Fibroblast of the aortic adventitia (primary cell): ENCODE results near the gene USP20. TPM values are rescaled to one million over a fixed set of nuclear protein-coding genes. Genes with fewer than 3 reads are reported as not detected.

ENCODE experiments used
- DNase-seq: peaks from one replicate; pipeline ENCODE4 v3.0.0-alpha.2; 2010; ENCODE audit warnings: low read depth
- H3K4me3 ChIP-seq: 2 replicates; pipeline ENCODE4 v1.5.1; 2011; ENCODE audit warnings: low read depth, mild to moderate bottlenecking, control low read depth, low read length, moderate library complexity
- total RNA-seq: library from RNA; depleted of rRNA; stranded (reverse); fragments of >200 nt; gene quantifications from 2 replicates; pipeline ENCODE4 v1.2.3, GENCODE V29; 2012; ENCODE audit warnings: low replicate concordance
- TF ChIP-seq, protein P1 (sequence below): IDR thresholded peaks from 2 replicates; pipeline ENCODE4 v1.5.1; 2011; ENCODE audit warnings: mild to moderate bottlenecking, low read length, control low read depth, inconsistent platforms; ENCODE audit not compliant: insufficient read depth

The USP20 gene
- total RNA-seq, 1 donor, result 7.5 TPM

- DNase-seq, result peak; percentile 91
- TF ChIP-seq, protein P1, sequence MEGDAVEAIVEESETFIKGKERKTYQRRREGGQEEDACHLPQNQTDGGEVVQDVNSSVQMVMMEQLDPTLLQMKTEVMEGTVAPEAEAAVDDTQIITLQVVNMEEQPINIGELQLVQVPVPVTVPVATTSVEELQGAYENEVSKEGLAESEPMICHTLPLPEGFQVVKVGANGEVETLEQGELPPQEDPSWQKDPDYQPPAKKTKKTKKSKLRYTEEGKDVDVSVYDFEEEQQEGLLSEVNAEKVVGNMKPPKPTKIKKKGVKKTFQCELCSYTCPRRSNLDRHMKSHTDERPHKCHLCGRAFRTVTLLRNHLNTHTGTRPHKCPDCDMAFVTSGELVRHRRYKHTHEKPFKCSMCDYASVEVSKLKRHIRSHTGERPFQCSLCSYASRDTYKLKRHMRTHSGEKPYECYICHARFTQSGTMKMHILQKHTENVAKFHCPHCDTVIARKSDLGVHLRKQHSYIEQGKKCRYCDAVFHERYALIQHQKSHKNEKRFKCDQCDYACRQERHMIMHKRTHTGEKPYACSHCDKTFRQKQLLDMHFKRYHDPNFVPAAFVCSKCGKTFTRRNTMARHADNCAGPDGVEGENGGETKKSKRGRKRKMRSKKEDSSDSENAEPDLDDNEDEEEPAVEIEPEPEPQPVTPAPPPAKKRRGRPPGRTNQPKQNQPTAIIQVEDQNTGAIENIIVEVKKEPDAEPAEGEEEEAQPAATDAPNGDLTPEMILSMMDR, result no peak
- H3K4me3 ChIP-seq, result peak within 1 kb of the TSS; percentile 84
These were observed 32.2 kb upstream of the USP20 start, which contains the start of gene TOR1B for GRCh38 chr9:129802833-129803675. Gene TOR1B, plus strand, starts transcription at chr9:129803184. Its CDS starts 29 bp downstream, at chr9:129803213.

DNA sequence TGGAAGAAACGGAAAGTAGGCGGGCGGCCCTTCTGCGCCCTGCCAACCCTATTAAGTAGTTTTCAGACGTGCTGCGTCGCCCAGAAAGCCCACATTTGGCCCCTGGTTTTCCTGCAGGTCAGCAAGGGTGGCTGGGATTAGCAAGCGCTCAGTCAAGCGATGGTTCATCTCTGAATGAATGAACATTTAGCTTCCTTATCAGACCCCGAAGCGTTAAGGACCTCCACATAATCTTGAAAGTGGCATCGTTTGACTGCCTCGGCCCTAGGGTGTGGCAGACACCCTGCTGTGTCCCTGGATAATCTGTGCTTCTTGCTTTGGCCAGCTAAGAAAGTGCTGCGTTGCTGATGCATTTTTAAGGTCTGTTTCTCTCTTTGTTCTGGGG, 31.6 kb upstream of the USP20 start:
- TF ChIP-seq, protein P1, result no peak
- H3K4me3 ChIP-seq, result peak overlapping the region; percentile 84
- DNase-seq, result peak; percentile 19

- H3K4me3 ChIP-seq, result no peak overlapping the region
- DNase-seq, result no peak
- TF ChIP-seq, protein P1, result no peak
These were observed 29.2 kb upstream of the USP20 start for GRCh38 chr9:129806061-129806460.

DNA sequence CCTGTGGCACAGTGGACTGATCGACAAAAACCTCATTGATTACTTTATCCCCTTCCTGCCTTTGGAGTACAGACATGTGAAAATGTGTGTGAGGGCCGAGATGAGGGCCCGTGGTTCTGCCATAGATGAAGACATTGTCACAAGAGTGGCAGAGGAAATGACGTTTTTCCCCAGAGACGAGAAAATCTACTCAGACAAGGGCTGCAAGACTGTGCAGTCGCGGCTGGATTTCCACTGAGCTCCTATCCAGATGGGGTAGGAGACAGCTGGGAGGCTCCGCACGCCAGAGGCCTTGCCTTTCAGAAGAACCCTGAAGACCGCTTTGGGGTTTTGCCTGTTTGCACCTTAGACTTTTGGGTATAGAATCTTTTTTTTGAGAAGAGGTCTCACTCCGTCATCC, 25.9 kb upstream of the USP20 start:
- no peak for DNase-seq
- TF ChIP-seq, protein P1, result no peak
- no peak overlapping the region for H3K4me3 ChIP-seq

- TF ChIP-seq, protein P1, result no peak
- no peak for DNase-seq
- no peak overlapping the region for H3K4me3 ChIP-seq
These were observed 25.1 kb upstream of the USP20 start for GRCh38 chr9:129810116-129810515.

DNA sequence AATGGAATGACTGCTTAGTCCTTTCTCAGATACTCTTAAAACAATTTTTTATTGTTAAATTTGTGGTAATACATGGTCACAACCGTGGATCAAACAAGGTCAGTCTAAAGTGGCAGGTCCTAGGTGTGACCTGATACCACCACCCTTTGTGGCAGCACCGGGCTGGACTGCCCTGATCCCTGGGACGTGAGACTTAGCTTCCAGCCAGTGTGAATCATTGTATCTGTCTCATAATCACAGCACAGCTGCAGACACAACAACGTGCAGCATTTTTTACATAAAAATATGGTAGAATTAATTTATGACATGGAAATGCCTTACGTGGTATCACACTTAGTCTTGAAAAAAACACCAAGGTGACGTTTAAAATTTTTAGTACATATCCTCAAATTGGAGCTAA, 24.5 kb upstream of the USP20 start:
- TF ChIP-seq, protein P1, result no peak
- no peak for DNase-seq
- no peak overlapping the region for H3K4me3 ChIP-seq
